Suprapubic skin (tissue), 3 donors: ENCODE data around the gene ACVR1B.

Source experiments
- CTCF ChIP-seq, 2 donors: fragments of 200-600 bp in 1 of 2; fragments of 450-650 bp in 1 of 2; sonication (generic) in 1 of 2; IDR thresholded peaks; one replicate each; pipeline ENCODE4 v1.5.1; 2016 to 2019; ENCODE audit warnings: antibody characterized with exemption in 2 of 2, mild to moderate bottlenecking in 1 of 2, moderate library complexity in 1 of 2
- EP300 ChIP-seq: sonication (generic); formaldehyde crosslinking; IDR thresholded peaks from one replicate; pipeline ENCODE4 v1.6.1; 2017; ENCODE audit warnings: antibody characterized with exemption
- POLR2A ChIP-seq, 2 donors: fragments of 450-650 bp; IDR thresholded peaks; one replicate each; pipeline ENCODE4 v1.6.1; 2017; ENCODE audit warnings: antibody characterized with exemption in 2 of 2, mild to moderate bottlenecking in 2 of 2, moderate library complexity in 2 of 2

GRCh38 chr12:51972422-51972812, 20.9 kb downstream of the ACVR1B start:
- TF ChIP-seq EP300, result no peak
- TF ChIP-seq CTCF (IDR thresholded peaks at IDR 0.05), result no peak
- no peak for TF ChIP-seq POLR2A (IDR thresholded peaks at IDR 0.05)
